Mammary epithelial cell (primary cell): ENCODE measurements around the gene NLGN4Y.

Source experiments
- EZH2 ChIP-seq: IDR thresholded peaks from 2 replicates; pipeline ENCODE4 v1.6.1; 2012; ENCODE audit warnings: low read length, inconsistent platforms, borderline replicate concordance
- TF ChIP-seq, protein P1 (sequence below), 2 donors: IDR thresholded peaks in 1 of 2; conservative IDR thresholded peaks in 1 of 2; 2 replicates each; pipeline ENCODE4 v1.5.1; 2011 to 2012; ENCODE audit warnings: inconsistent platforms in 2 of 2, low read length in 2 of 2, mild to moderate bottlenecking in 2 of 2, control low read depth in 1 of 2, low read depth in 1 of 2; ENCODE audit not compliant: insufficient read depth in 1 of 2; ENCODE audit errors: extremely low read depth in 1 of 2

DNA sequence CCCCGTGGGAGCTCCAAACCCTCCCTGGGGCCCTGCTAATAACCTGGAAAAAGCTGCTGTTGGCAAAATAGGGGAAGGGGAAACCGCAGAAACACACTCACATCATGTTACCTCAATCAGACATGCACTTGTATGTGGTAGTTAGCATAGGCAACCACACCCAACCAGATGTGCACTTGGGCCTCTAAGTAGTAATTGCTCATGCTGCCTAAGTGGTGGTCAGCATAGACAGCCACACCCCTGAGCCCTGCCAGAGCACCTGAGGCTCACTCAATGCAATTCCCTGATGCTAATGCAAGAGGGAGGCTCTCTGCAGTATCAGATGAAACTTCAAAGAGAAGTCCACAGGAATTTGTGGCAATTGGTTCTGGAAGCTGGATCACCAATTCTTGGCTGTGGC lies 301.4 kb downstream of the NLGN4Y start:
- TF ChIP-seq, protein P1, sequence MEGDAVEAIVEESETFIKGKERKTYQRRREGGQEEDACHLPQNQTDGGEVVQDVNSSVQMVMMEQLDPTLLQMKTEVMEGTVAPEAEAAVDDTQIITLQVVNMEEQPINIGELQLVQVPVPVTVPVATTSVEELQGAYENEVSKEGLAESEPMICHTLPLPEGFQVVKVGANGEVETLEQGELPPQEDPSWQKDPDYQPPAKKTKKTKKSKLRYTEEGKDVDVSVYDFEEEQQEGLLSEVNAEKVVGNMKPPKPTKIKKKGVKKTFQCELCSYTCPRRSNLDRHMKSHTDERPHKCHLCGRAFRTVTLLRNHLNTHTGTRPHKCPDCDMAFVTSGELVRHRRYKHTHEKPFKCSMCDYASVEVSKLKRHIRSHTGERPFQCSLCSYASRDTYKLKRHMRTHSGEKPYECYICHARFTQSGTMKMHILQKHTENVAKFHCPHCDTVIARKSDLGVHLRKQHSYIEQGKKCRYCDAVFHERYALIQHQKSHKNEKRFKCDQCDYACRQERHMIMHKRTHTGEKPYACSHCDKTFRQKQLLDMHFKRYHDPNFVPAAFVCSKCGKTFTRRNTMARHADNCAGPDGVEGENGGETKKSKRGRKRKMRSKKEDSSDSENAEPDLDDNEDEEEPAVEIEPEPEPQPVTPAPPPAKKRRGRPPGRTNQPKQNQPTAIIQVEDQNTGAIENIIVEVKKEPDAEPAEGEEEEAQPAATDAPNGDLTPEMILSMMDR (conservative IDR thresholded peaks at IDR 0.05 in 1 of 2, IDR thresholded peaks at IDR 0.05 in 1 of 2; ENCODE audit: extremely low read depth in 1 of 2, insufficient read depth in 1 of 2, low read depth in 1 of 2, low read length in 2 of 2), result no peak
- no peak for TF ChIP-seq EZH2
